Eye (tissue), 1 donor: ENCODE results near the gene MED23.

Source experiments
- DNase-seq: peaks from one replicate; pipeline ENCODE4 v3.0.0-alpha.2; 2015

Gene MED23, protein sequence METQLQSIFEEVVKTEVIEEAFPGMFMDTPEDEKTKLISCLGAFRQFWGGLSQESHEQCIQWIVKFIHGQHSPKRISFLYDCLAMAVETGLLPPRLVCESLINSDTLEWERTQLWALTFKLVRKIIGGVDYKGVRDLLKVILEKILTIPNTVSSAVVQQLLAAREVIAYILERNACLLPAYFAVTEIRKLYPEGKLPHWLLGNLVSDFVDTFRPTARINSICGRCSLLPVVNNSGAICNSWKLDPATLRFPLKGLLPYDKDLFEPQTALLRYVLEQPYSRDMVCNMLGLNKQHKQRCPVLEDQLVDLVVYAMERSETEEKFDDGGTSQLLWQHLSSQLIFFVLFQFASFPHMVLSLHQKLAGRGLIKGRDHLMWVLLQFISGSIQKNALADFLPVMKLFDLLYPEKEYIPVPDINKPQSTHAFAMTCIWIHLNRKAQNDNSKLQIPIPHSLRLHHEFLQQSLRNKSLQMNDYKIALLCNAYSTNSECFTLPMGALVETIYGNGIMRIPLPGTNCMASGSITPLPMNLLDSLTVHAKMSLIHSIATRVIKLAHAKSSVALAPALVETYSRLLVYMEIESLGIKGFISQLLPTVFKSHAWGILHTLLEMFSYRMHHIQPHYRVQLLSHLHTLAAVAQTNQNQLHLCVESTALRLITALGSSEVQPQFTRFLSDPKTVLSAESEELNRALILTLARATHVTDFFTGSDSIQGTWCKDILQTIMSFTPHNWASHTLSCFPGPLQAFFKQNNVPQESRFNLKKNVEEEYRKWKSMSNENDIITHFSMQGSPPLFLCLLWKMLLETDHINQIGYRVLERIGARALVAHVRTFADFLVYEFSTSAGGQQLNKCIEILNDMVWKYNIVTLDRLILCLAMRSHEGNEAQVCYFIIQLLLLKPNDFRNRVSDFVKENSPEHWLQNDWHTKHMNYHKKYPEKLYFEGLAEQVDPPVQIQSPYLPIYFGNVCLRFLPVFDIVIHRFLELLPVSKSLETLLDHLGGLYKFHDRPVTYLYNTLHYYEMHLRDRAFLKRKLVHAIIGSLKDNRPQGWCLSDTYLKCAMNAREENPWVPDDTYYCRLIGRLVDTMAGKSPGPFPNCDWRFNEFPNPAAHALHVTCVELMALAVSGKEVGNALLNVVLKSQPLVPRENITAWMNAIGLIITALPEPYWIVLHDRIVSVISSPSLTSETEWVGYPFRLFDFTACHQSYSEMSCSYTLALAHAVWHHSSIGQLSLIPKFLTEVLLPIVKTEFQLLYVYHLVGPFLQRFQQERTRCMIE (N-terminal part only)

DNA sequence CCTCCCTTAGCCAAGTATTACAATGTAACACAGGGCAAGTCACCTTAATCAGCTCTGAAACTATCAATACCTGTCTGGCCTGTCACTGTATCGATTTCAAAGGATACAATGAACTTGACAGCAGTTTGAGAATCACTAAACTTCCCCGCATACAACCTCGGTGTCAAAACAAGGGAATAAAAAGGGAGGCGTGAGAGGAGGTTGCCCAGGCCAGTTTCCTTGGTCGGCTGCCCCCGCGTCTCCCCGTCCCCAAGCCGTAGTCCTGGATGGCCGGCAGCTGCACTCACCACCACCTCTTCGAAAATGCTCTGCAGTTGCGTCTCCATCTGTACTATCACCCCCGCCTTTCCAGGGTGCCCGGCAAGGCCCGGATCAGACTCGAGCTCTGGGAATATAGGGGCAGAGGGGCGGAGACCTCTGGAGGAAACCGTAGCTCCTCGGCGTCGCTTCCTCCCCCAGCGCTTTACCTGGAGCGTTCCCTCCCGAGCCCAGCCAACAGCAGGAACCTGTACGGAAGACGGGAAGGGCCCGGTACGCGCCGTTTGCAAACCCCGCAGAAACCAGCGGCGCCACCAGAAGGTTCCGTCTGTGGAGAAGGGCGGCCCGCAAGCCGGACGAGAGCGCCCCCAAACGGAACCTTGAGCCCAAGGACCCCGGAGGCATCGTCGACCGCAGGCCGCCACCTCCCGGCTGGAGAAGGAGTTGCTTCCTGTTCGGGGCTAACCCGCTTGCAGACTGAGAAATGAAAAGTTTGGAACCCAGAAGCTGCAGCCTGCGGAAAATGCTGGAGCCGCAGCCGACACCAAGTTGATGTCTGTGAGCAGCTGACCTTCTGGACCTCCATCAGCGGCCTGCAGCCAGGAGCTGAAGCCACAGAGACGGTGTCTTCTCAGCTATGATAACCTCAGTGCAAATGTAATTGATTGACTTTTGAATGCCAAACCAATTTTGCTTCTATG lies at the start of gene MED23:
MED23 (minus strand) TSS at position 519 of the 959 bp plus-strand sequence; CDS start at position 326, 193 bp downstream.
- DNase-seq: peak; percentile 98

DNA sequence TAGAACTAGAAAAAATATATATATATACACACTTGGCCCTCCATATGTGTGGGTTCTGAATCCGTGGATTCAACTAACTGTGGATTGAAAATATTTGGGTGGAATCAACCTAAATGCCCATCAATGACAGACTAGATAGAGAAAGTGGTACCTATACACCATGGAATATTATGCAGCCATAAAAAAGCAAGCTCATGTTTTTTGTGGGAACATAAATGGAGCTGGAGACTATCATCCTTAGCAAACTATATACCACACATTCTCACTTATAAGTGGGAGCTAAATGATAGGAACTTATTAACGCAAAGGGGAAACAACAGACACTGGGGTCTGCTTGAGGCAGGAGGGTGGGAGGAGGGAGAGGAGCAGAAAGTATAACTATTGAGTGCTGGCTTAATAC lies 45.1 kb upstream of the MED23 start:
- DNase-seq: no peak

DNA sequence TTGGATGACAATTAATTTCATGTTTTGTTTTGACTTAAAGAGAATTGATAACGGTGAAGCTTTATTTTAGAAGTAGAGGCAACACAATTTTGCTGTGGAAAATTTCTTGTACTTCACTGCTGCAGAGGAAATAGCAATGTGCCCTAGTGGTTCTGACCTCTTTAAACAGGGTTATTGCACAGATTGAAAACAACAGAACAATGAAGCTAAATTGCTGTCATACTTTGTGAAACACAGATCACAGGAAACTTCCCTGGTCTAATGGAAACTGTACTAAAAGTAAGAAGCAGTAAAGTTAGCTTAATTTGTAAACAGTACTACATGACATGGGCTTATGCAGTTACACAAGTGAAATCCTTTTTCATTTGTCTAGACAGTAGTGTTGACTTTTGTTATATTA lies 41.8 kb upstream of the MED23 start:
- peak; percentile 3 for DNase-seq

DNA sequence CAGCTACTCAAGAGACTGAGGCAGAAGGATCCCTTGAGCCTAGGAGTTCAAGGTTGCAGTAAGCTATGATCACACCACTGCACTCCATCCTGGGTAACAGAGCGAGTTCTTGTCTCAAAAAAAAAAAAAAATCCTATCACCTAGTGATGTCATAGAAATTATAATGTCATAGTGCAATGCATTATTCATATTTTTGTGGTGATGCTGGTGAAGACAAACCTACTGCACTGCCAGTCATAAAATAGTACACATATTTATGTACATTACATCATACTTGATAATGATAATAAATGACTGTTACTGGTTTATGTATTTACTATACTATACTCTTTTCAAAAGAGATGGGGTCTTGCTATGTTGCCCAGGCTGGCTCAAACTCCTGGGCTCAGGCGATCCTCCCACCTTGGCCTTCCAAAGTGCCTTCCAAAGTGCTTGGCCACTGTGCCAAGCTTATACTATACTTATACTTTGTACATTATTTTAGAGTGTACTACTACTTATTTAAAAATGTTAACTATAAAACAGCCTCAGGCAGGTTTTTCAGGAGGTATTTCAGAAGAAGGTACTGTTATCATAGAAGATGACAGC lies 35.6 kb upstream of the MED23 start:
- DNase-seq: no peak

- DNase-seq: no peak
These were observed 32.2 kb upstream of the MED23 start for GRCh38 chr6:131660195-131660594.

DNA sequence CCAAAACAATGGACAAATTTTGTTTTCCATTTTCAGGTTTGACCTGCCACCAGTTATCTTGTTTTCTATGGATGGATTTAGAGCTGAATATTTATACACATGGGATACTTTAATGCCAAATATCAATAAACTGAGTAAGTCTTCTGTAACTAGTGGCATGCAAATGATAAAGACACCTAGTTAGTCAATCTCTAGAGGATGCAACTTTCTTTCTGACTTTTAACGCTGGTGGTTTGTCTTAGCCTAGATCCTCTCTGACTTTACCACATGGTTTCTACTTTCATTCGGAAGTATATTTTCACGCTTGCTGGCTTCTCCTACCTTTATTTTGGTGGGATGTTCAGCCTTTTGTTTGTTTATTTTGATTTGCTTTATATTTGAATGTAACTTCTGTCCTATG lies 30.2 kb upstream of the MED23 start:
- DNase-seq: no peak

DNA sequence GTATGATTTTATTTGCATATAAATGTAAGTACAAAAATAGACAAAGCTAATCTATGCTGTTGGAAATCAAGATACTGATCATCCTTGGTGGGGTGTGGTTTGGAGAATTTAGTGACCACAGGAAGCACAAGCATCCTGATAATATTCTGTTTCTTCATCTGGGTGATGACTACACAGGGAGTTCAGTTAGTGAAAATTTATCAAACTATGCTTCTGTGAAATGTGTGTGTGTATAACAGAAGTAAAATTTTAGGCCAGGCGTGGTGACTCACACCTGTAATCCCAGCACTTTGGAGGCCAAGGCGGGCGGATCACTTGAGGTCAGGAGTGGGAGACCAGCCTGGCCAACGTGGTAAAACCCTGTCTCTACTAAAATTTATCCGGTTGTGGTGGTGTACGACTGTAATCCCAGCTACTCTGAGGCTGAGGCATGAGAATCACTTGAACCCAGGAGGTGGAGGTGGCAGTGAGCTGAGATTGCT lies 29.6 kb upstream of the MED23 start:
- DNase-seq: no peak

GRCh38 chr6:131657222-131657621 lies 29.2 kb upstream of the MED23 start:
- no peak for DNase-seq

DNA sequence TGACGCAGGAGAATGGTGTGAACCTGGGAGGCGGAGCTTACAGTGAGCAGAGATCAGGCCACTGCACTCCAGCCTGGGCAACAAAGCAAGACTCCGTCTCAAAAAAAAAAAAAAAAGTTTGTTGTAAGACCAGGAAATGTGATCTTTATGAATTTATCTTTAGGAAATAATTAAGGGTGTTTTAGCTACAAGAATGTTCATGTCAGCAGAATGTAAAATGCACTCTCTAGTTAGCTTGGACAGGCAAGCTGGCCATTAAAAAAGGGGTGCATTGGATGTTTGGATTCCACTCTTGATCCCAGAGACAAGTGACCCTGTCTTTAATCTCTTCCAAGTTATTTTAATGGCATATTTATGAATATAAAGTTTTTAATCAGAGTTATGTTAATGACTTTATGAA lies 28.6 kb upstream of the MED23 start:
- DNase-seq: no peak

DNA sequence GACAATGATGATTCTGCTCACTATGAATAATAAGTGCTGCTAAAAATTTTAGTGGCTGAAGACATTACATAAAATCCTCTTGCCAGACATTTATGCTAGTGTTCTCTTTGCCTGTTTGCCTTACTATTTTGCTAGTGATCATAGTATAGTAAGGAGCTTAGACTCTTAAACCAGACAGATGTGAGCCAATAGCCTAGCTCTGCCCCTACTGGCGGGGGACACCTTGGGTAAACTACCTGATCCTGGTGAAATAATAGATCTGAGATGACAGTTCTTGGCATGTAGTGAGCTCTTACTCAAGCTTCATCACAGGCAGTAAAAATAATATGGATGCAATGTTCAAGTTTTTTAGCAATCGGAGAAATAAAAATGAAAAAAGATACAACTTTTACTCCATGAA lies 27.9 kb upstream of the MED23 start:
- DNase-seq: no peak

- no peak for DNase-seq
These were observed 27.3 kb upstream of the MED23 start for GRCh38 chr6:131655387-131655786.

DNA sequence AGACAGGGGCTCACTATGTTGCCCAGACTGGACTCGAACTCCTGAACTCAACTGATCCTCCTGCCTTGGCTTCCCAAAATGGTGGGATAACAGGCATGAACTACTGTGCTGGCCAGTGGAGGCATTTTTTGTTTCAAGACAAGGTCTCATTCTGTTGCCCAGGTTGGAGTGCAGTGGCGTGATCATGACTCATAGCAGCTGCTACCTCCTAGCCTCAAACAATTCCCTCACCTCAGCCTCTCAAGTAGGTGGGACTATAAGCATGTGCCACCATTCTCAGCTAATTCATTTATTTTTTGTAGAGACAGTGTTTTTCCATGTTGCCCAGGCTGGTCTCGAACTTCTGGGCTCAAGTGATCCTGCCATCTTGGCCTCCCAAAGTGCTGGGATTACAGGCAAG lies 26.3 kb upstream of the MED23 start:
- no peak for DNase-seq

DNA sequence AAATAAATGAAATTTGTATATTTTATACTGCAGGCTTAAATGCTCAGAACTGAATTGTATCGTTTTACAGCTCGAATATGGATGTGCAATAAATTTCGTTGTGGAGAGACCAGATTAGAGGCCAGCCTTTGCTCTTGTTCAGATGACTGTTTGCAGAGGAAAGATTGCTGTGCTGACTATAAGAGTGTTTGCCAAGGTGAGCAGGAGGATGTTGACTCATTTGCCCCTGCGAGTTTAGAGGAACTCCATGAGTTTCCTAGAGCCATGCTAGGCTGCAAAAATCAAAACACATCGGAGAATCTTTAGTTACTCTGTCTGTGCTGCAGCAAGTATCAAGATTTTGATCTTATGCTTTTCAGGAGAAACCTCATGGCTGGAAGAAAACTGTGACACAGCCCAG lies 24.4 kb upstream of the MED23 start:
- DNase-seq: no peak

- DNase-seq: no peak
These were observed 23.7 kb upstream of the MED23 start for GRCh38 chr6:131651782-131652181.

GRCh38 chr6:131646249-131646670 lies 18.2 kb upstream of the MED23 start:
- DNase-seq: no peak

- no peak for DNase-seq
These were observed 17.8 kb upstream of the MED23 start for GRCh38 chr6:131645846-131646245.

DNA sequence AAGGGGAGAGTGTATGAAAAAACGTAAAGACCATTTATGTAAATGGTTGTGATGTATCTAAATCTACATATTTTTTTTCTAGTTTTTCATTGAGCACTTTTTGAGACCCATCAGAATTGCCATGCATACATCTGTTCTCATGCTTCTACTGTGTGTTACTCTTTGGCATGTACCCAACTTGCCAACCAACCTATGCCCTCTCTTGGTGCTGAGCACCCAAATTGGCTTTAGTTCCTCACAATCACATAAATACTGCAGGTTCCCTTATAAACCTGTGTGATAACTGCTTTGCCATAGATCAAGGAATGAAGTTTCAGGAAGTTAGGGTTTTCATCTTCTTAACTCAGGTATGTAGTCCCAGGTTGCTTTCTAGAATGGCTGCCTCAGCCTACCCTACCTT lies 16.9 kb upstream of the MED23 start:
- no peak for DNase-seq

GRCh38 chr6:131643855-131644460 lies 15.9 kb upstream of the MED23 start:
- no peak for DNase-seq

GRCh38 chr6:131642987-131643611 lies 15.1 kb upstream of the MED23 start:
- no peak for DNase-seq

DNA sequence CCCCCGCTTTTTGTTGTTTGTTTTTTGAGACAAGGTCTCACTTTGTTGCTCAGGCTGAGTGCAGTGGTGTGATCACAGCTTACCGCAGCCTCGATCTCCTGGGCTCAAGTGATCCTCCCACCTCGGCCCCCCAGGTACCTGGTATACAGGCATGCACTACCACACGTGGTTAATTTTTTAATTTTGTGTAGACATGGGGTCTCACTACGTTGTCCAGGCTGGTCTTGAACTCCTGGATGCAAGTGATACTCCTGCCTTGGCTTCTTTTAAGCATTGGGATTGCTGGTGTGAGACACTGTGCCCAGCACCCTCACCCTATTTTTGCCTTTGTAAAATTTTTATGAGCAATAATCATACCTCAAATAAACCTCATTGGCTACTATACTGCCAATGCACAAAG lies 14.5 kb upstream of the MED23 start:
- DNase-seq: no peak
